ENCODE results near the gene IZUMO1R.
"Not testable (repeated sequence)": the region's sequence is repeated elsewhere in the genome, so short reads cannot be mapped to it uniquely, and the experiment has no call there.

IZUMO1R gene

DNA sequence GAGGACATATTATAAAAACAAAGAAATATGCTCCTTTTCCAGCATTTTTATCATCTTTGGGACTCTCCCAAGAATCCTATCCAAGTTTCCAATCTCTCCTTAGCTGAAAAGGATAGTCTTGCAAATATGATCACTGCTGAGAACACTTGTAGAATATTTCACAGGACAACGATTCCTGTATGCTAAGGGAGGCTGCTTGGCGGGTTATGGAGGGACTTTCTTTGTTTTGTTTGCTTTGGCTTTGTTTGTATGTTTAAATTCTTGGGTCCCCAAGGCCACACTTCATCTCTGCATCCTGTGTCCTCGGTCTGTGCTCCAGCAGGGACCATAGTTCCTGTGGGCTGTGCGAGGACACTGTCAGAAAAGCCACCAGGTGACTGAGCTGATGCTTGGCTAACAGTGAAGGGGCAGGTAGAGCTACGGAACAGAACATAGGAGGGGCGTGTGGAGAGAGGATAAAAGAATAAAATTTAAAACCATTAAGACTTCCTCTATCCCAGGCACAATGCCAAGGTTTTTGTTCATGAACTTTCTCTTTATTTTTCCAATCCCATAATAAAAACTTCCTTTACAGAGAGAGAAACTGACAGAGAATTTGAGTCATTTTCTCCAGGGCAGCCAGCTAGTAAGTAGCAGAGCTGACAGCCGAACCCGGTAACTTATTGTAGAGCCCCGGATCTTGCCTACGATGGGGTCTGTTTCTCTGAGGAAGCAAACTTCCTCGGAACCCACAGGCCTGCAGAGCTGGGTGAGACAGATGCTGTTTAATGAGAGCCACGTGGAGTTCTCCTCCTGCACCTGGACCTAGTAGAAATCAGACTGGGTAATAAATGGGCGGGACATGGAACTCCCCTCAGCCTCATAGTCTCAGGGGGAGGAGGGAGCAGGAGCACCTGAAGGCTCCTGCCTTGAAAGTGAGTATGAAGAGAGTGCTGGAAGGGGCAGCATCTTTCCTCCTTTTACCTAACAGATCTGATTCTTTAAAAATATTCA lies at the start of gene IZUMO1R:
Gene IZUMO1R, plus strand, starts transcription at position 615 of the 993 bp plus-strand sequence. CDS start 1,057 bp downstream, outside the sequence.
- DNase-seq (ENCODE audit: insufficient read length, low spot score) (no peak), FAIRE-seq (no peak)

DNA sequence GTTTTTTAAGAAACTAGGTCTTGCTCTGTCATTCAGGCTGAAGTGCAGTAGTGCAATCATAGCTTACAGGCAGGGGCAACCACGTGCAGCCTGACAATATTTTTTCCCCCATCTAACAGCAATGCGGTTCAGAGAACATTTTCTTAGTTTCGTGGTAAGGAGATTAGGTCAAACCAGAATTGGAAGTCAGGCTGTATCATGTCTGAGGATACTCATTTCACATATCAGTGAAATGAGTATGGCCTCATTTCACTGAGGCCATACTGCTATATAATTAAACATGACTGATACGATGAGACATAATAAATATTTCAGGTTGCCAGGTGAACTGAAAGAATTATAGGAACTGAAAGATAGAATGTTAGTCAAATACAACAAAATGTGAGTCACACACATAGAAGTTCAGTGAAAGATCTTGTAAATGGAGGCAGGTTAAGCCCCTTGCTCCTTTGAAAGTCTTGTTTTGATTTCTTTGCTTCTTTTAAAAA lies 32.5 kb upstream of the IZUMO1R start:
- FAIRE-seq, result no peak
- DNase-seq (ENCODE audit: insufficient read length, low spot score), result no peak

DNA sequence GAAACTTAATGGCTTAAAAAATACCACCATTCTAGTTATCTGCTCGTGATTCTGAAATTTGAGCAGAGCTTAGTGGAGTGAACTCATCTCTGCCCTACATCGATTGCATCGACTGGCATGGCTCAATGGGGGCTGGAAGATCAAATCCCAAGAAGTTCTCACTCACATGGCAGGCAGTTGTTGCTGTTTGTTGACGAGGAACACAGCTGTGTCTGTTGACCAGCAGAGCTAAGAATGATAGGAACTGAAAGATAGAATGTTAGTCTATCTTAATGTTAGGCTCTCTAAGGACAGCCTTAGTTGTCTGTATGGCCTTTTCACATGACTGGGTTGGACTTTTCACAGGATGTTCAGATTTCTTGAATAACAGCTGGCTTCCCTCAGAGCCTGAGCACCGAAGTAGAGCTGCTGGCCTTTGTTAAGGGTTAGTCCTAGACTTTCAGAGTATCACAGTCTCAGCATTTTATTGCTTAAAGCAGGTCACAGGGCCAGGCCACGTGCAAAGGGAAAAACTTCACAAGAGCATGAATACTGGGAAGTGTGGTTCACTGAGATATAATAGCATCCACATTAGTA lies 31.6 kb upstream of the IZUMO1R start:
- DNase-seq (ENCODE audit: insufficient read length, low spot score) (no peak), FAIRE-seq (no peak)

DNA sequence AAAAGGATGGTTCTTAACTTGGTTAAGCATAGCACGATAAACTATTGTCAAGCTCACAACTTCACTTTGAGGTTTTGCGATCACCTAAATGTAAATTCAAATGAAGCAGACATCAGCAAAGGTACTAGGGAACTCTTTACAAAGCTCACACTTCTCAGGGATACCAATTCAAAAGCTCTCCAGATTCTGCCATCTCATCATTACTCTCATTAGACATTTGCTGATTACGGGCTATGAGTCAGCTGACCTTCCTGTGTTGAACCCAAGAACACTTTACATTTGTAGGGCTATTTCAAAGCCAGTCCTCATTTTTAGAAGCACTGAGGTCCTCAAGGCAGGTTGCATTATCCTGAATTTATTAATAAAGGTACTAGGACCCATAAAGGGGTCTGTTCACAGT lies 28.4 kb upstream of the IZUMO1R start:
- FAIRE-seq (peak; percentile 48), DNase-seq (ENCODE audit: insufficient read length, low spot score) (no peak)

- DNase-seq (ENCODE audit: insufficient read length, low spot score) (no peak), FAIRE-seq (no peak)
These were observed 27.4 kb upstream of the IZUMO1R start for GRCh38 chr11:94276943-94277342.

DNA sequence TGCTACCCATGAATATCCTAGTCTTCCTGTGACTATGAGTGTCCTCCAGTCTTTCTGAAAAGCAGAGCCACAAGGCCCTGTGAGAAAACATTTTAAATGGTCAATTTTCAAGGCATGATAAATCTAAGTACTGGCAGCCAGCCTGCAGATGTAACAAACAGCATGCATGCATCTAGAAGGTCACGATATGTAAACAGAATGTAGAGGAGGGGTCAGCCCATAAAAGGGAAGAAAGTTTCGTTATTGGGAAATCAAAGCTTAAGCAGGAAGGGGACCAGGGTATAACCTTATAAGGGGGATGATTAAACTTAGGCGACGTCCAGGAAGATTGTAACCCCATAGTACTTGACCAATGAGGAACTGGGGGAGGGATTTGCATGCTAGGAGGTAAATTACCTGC lies 26.2 kb upstream of the IZUMO1R start:
- FAIRE-seq; DNase-seq (ENCODE audit: insufficient read length, low spot score): not testable (repeated sequence)

DNA sequence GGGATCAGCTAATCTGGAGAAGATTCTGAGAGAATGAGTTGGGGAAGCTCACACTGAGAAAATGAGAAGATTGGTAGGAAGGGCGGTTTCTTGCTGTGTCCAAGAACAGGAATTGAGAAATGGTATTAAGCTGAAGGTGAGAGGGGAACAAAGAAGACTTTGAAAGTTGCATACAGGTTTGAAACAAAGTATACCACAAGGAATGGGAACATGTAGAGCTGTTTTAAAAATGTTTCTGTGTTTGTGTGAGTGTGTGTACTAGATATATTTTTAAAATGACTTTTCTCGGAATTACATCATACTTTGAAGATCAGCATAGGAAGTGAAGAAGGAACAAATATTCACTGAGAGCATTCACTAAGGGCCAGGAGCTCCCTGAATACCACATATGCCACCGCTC lies 24.4 kb upstream of the IZUMO1R start:
- FAIRE-seq (no peak), DNase-seq (ENCODE audit: insufficient read length, low spot score) (no peak)

GRCh38 chr11:94281324-94281723 lies 23.1 kb upstream of the IZUMO1R start:
- no peak for DNase-seq (ENCODE audit: insufficient read length, low spot score)
- no peak for FAIRE-seq

GRCh38 chr11:94283678-94284077 lies 20.7 kb upstream of the IZUMO1R start:
- FAIRE-seq (no peak), DNase-seq (ENCODE audit: insufficient read length, low spot score) (no peak)

DNA sequence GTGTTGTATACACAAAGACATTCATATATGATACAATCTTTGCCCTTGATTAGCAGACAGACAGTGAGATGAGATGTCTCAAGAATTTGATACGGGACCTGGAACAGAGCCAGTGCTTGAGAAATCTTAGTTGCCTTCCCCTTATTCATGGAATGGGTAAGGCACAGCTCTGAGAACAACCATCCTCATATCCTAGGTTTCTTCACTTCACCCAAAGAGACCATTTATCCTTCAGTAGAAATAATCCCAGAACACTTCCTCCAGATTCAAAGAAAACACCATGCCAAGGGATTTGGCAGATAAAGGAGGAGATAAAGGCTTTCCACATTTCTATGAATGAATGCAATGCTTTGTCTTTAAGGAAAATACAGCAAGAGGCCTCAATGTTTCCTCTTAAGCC lies 8.8 kb upstream of the IZUMO1R start:
- no peak for DNase-seq (ENCODE audit: insufficient read length, low spot score)

DNA sequence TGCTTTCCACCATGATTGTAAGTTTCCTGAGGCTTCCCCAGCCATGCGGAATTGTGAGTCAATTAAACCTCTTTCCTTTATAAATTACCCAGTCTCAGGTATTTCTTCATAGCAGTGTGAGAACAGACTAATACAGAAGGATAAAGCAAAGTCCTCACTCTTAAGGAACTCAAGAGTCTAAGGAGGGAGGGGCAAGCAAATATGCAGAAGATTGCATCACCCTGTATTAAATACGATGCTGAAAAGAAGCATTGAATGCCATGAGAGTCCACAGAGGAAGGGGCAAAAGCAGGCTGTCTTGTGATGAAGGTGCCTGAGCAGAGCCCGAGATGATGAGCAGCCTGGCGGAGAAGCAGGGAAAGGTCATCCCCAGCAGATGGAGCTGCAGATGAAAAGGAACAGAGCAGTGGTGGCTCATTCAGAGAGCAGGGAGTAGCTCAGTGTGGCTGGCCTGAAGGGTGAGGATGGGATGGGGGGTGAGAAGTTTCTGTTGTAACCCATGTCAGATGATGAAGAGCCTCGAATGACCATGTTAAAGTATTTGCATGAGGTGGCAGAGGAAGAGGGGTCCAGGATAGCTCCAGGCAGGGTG lies 6.3 kb upstream of the IZUMO1R start:
- FAIRE-seq, result no peak
- no peak for DNase-seq (ENCODE audit: insufficient read length, low spot score)

More for the DNA sequence above, 8.8 kb upstream of the IZUMO1R start:
- no peak for FAIRE-seq

- DNase-seq (ENCODE audit: insufficient read length, low spot score) (no peak), FAIRE-seq (no peak)
These were observed 1.6 kb upstream of the IZUMO1R start for GRCh38 chr11:94302776-94303175.

- DNase-seq (ENCODE audit: insufficient read length, low spot score) (no peak), FAIRE-seq (no peak)
These were observed 766 bp downstream of the IZUMO1R start for GRCh38 chr11:94305146-94305545.

GRCh38 chr11:94307101-94307791 lies 2.9 kb downstream of the IZUMO1R start:
- DNase-seq (ENCODE audit: insufficient read length, low spot score), result no peak

DNA sequence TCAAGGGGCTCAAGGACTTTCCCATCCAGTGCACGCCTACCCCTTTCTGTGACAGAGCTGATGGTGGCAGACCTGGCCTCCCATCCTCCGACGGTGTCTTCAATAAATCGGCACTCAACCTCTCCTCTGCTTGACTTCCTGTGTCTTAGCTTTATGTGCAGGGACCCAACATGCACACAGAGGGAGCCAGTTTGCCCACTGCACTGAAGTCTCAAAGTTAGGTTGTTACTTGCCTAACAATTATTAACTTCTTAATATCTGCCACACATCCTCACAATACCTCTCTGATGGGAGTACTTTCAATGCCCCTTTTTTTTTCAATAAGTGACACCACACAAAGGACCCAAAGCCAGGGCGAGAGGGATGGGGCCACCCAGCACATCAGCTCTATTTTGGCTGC lies 3.6 kb downstream of the IZUMO1R start:
- DNase-seq (ENCODE audit: insufficient read length, low spot score) (no peak), FAIRE-seq (no peak)

More at GRCh38 chr11:94307101-94307791, 2.9 kb downstream of the IZUMO1R start:
- FAIRE-seq, result no peak

GRCh38 chr11:94309757-94310156 lies 5.4 kb downstream of the IZUMO1R start:
- FAIRE-seq (no peak), DNase-seq (ENCODE audit: insufficient read length, low spot score) (no peak)

GRCh38 chr11:94310191-94310875 lies 6.0 kb downstream of the IZUMO1R start:
- DNase-seq (ENCODE audit: insufficient read length, low spot score) (no peak), FAIRE-seq (no peak)

GRCh38 chr11:94312339-94312738 lies 8.0 kb downstream of the IZUMO1R start:
- DNase-seq (ENCODE audit: insufficient read length, low spot score) (no peak), FAIRE-seq (no peak)

GRCh38 chr11:94314064-94314463 lies 9.7 kb downstream of the IZUMO1R start:
- FAIRE-seq, result no peak
- no peak for DNase-seq (ENCODE audit: insufficient read length, low spot score)

DNA sequence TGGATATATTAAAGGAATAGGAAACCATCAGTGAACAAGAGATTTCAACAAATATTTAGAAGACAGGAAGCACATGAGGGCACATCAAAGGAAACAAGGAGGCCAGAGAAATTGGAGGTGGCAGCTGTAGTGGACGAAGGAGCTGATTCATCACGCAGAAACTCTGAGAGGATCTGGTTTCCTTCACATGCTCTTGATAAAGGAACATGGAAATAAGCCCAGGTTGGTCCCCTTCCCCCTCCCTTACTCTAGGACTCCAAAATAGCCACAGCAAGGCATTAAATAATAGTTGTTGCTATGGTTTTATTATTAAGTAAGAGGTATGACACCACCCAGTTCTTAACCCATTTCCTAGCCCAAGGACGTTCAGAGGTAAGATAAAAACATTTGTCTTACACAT lies 11.3 kb downstream of the IZUMO1R start:
- FAIRE-seq, result no peak
- no peak for DNase-seq (ENCODE audit: insufficient read length, low spot score)
